ENCODE results near the gene JAZF1.

JAZF1 gene

DNA sequence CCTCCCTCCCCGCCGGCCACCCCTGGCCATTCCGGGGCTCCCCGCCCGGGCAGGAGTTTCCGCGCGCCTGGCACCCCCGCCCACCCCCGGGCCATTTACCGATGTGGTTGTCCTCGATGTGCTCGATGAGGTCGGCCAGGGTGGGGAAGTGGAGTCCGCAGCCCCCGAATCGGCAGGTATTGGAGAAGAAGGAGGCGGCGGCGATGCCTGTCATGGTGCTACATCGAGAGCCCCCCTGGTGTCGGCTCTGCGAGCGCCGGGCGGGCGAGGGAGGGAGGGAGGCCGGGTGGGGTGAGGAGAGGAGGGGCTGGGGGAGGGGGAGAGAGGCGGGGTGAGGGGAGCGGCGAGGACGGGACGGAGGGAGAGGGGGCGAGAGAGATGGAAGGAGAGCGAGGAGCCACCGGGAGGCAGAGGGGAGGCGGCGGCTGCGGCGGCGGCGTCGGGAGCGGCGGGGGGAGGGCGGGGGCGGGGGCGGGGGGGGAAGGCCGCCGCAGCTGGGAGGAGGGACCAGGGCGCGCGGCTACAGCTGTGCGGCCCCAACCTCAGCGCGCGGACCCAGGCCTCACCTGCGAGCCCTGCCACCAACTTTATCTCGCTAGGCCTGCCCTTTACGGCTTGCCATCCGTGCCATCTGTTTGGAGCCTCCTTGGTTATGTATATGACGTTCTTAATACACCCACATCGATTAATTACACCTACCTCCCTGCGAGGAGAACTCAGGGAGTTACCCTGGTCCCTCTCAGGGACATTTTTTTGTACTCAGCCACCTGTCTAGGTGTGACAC is at the start of gene JAZF1:
Gene JAZF1, minus strand, starts transcription at position 432 of the 784 bp plus-strand sequence.
- DNase-seq (ENCODE audit: low spot score) = peak; percentile 70

DNA sequence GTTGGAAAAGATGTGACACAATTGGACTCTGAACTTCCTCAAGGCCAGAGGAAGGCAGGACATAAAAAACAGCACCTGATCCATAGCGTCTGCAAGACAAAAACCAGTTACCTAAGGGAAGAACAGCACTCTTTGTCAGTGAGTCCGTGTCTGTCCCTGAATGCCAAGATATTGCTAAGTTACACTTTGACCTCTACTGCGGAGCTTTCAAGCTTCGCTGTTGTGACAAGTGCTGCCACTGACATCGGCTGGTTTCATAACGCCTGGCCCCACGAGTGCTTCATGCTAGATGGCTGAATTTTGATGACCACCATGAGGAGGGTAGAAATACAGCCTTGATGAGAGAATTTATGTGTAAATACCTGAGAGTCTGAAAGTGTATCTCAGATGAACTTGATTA is 49.7 kb upstream of the JAZF1 start:
- no peak for DNase-seq (ENCODE audit: low spot score)

DNA sequence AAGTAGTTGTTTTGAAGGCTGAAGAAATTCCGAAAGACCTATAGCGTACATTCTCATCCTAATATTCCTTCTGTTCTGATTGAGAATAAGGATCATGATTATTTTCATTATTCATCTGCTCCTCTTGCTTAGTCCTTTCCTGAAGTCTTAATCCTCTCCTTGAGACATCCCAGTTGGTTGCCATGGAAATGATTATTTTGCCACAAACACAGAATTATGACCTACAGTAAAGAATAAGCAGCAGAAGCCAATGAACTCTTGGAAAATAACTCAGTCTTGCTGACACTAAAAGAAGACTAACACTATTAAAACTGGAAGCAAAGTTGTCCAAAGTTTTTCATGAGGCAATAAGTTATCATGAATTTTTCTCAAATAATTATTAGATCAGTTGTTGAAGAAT is 47.8 kb upstream of the JAZF1 start:
- DNase-seq (ENCODE audit: low spot score) = no peak

DNA sequence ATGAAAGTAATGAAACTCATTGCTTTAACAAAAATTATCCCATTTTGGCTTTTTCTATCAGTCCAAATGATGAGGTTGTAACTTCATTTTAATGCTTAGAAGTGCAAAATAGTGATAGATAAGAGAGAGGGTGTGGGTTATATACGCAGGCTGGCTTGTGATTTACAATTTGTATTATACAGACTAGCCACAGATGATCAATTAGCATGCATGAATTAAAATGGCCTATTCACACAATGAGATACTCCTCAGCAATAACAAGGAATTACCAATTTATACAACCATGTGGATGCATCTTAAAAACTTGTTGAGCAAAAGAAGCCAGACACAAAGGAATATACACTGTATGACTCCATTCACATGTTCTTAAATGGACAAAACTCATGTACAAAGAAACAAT is 45.4 kb upstream of the JAZF1 start:
- DNase-seq (ENCODE audit: low spot score) = no peak

DNA sequence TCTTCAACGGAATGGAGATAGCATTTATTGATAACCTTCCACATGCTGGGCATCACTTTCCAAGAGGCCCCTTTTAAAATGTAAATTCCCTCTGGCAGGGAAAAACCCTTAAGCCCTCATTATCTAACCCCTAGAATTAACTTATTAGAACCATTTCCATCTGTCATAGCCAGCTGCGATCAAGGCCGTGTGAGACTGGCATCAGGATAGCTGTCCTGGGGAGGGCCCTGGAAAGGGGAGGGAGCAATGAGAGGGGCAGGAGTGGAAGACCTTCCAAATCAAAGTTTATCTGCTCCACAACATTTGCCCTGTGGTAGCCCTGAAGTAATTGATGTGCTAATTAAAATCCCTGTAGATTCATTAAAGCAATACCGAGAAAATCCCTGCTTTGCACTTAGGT is 45.0 kb upstream of the JAZF1 start:
- DNase-seq (ENCODE audit: low spot score) = no peak

DNA sequence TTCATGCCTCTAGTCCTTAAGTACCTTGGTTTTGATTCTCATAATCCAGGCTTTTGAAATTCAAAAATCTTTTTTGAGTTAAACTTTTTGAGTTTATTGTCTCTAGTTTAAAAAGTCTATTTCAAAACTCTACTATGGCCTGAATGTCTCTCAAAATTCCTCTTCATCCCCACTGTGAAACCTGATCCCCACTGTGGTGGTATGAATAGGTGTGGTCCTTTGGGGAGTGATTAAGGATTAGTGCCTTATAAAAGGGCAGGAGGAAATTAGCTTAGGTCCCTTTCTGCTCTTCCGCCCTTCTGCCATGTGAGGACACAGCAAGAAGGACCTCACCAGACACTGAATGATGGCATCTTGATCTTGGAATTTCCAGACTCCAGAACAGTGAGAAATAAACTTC is 44.1 kb upstream of the JAZF1 start:
- no peak for DNase-seq (ENCODE audit: low spot score)

DNA sequence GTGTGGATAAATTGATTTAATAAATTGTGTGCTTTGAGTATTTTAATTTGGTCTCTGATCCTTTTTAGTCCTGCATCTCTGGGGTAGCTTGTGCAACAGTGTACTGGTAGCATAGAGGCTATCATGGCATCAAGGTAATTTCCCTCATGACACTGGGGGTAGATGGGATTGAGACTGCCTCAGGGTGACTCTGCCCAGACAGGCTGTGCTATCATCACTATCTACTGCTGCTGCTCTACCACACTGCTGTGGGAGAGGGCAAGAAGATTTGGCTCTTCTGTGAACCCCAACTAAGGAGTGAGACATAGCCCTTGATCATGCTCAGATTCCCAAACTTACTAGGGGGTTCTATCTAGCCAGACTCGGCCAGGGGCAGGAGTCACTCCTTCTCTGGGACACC is 43.6 kb upstream of the JAZF1 start:
- DNase-seq (ENCODE audit: low spot score) = no peak

DNA sequence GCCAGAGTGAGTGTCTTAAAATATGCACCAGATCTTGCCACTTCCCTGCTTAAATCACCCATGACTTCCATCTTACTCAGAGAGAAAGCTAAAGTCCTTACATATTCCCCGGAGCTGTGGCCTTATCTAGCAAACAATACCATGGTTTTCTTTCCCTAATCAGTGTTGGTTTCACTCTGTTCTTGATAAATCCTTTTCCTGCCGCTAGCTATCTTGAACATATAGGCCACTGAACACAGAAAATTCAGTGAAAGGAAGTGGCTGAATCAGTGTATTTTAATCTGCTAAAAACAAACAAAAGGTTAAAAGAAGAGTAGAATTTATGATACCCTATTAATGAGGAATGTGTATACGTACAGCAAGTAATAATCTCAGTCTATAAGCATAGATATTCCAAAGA is 42.0 kb upstream of the JAZF1 start:
- no peak for DNase-seq (ENCODE audit: low spot score)

DNA sequence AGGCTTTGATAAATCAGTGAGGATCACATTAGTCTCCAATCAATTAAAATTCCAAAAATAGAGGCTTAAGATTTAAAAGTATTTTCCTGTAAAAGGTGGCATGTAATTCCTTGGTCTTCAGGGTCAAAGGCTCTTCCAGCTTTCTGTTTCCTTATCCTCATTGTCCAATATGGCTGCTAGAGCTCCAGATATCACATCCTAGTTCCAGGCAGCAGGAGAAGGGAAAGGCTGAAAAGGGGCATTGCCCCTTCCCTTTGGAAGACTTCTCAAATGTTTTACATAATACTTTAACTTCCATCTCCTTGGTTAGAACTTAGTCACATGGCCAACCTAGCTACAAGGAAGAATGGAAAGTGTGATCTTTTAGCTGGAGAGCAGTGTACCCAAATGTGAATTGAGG is 39.2 kb upstream of the JAZF1 start:
- DNase-seq (ENCODE audit: low spot score) = no peak

DNA sequence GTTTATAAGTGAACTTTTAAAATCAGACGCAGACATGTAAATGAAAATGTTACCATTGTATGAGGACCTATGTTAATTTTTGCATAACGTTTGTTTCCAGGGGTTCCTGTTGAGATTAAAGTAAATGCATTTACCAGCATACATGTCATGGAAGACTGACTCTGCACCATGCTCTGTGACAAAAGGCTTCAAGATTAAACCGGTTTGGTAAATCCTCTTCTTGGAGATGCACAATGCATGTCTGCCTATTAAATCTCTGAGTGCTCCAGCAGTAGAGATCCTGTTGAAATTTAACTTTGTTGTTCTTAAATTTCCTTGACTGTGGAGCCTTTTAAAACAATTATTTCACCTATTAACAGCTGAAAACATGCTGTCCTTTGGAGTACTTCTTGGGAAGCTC is 36.5 kb upstream of the JAZF1 start:
- DNase-seq (ENCODE audit: low spot score) = no peak

DNA sequence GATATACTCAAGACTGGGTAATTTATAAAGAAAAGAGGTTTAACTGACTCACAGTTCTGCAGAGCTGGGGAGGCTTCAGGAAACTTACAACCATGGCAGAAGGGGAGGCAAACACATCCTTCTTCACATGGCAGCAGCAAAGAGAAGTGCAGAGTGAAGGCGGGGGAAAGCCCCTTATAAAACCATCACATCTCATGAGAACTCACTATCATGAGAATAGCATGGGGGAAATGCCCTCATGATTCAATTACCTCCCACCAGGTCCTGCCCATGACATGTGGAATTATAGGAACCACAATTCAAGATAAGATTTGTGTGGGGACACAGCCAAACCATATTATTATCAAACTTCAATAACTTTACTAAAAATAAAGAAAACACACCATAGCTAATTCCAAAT is 30.4 kb upstream of the JAZF1 start:
- no peak for DNase-seq (ENCODE audit: low spot score)

DNA sequence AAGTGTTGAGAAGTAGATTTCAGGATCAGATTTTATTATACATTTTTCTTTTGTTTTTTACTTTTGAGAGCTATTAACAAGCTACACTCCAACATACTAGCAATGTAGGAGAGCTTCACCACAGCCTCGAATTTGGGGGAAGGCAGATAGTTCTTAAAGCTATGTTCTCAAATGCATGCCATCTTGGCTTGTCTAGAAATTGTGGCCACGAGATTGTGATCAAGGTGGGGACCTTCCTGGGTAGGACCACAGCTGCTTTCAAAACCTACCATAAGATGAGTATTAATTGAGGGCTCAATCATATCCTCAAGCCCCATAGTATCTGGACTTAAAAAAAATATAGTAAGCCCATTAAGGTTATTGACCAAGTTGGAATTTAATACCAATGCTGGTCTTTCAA is 27.9 kb upstream of the JAZF1 start:
- DNase-seq (ENCODE audit: low spot score) = no peak

DNA sequence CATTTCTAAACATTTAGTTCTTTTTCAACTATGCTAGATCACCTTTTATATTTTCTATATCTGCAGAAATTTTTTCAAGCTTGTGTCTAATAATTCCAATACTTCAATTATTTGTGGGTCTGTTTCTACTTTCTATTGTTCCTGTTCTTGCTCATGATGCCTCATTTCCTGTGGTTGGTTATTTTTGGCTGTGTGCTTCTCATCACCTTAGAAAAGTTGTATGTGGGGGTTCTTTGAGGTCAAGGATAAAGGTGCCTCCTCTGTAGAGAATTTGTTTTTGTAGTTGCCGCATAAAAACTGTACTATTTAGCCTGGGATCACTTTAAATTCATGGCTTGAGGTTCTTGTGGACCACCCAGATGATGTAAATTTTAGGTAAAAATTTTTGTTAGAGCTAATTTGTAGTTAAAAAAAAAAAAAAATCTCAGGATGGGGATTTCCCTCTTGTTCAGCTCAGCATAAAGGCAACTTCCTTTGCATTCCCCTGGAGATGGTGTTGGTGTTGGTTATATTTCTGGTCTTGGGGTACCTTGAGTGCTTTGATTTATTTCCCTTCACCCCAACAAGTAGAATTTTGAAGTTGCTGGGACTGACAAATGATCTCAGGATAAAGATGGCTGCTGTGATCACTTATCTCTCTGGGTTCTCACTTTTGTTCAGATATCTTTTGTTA is 27.0 kb upstream of the JAZF1 start:
- no peak for DNase-seq (ENCODE audit: low spot score)

DNA sequence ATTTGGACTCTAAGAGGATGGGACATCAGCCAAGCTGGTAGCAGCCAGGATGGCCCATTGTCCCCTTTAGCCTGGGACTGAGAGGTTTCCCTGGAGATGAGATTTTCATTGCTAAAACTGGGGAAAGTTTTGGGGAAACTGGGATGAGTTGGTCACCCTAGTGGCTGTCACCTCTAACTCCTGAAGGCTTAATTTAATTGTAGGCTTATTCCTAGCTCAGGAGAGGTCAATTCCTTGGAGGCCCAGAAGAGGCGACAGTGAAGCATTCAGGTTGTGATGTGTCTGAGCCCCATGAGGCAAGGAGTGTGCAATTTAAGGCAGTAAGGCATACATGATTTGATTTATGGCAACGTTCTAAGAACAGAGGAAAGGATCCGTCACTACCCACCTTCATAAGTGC is 24.9 kb upstream of the JAZF1 start:
- DNase-seq (ENCODE audit: low spot score) = no peak

DNA sequence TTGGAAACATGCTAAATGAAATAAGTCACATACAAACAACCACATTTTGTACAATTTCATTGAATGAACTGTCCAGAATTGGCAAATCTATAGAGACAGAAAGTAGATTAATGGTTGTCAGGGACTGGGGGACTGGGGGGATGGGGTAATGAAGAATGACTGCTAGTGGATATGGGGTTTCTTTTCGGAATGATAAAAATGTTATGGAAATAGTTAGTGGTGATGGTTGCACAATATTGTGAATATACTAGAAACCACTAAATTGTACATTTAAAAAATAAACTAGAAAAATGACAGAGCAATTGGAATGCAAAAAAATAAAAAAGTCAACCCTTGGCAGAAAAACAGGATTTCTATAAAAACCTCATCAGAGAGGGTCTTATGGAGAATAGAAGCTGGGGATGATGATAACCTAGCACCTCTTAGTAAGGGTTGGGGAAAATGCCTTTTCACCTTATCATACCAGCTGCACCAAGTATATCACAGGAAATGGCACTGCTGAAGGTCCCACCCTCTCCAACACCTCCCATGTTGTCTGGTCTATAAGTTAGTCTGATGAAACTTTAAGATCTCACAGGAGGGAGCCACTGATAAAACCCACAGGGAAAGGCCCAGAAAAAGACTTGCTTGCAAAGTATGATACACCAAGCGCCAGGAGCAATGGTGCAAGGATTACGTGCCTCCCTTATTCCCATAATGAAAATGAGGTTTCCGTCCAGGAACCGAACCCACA is 23.1 kb upstream of the JAZF1 start:
- DNase-seq (ENCODE audit: low spot score) = no peak

DNA sequence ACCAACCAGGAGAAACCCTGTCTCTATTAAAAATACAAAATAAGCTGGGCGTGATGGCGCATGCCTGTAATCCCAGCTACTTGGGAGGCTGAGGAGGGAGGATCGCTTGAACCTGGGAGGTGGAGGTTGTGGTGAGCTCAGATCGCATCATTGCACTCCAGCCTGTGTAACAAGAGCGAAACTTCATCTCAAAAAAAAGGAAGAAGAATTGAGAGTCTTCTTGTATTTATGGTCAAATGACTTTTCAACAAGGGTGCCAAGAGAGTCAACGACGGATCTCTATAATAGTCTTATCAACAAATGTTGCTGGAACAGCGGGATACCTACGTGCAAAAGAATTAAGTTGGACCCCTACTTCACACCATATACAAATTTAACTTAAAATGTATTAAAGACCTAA is 21.6 kb upstream of the JAZF1 start:
- no peak for DNase-seq (ENCODE audit: low spot score)

DNA sequence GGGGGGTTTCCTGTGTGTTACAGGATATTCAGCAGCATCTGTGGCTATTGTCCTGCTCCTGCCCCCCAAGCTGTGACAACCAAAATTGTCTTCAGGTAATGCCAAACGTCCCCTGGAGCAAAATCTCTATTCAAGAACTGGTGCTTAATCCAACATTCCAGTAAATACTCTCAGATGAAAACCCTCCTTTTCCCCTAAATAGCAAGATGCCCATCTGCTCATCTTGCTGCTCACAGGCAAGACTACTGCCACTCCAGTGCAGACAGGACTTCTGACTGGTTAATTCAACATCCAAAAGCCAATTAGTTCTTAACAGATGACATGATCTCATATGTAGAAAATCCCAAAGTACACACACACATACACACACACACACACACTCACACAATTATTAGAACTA is 20.5 kb upstream of the JAZF1 start:
- no peak for DNase-seq (ENCODE audit: low spot score)

DNA sequence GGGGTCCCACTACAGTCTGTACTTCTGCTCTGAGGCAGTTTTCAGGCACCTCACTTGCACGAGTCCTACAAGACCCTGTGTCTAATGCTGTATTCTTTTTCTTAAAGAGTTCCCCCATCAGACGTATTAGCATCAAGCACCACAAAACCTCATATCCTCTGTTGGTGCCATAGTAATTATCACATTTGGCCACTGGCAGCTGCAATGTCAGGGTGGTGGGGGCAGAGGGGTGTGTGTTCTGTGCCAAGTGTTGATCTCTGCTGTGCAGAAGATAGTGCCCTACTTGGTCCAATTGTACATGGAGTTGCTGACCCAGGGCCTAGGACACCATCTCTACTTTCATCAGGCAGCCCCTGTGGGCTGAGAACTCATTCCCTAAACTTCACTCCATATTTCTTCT is 20.0 kb upstream of the JAZF1 start:
- DNase-seq (ENCODE audit: low spot score) = no peak

DNA sequence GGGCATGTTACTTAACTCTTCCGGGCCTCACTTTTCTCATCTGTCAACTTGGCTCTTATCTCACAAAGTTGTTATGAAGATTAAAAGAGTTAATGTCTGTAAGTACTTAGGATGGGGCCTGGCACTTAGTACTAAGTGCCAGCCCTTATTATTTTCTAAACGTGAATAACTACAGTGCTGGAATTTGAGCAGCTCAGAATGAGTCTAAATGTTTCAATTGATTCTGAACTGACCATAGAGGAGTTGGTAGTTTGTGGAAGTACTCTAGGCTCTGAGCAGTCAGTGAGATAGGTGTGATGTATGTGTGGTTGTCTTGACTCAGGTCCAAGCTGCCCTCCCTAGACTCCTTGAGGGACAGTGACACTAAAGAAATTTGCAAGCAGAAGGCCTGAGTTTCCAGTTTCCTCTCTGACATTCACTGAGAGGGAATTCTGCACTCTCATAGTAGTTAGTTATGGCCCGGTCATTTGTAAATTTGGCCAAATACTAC is 18.5 kb upstream of the JAZF1 start:
- no peak for DNase-seq (ENCODE audit: low spot score)

DNA sequence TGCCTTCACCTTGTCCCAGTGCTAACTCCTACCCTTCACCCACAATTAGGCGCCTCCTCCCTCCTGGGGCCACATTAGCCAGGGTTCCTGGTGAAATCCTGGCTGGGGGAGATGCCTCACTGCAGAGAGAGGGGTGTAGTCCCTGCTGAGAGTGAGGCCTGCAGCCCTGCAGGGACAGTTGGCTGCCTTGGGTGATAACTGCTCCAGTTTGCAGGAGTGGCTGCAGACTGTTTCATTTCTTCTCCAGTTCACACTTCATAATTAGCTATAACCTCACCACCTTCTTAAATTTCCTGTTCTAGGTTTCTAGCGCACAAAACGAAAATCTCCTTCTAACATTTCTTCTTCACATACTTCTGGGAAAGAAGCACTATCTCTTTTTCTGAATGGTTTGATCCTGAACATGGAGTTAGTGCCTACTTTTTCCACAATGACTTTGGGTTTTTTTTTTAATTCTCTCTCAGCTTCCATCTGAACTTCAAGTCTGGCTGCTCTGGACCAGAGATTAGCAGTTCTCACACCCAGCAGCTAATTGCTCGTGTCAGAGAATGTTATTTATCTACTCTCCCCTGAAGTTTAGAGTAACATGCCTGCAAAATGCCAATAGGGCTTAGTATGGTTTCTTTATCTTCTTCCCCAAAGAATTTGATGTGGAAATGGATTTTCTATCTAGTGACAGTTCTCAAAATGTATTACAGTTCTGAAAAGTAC is 15.5 kb upstream of the JAZF1 start:
- DNase-seq (ENCODE audit: low spot score) = no peak

DNA sequence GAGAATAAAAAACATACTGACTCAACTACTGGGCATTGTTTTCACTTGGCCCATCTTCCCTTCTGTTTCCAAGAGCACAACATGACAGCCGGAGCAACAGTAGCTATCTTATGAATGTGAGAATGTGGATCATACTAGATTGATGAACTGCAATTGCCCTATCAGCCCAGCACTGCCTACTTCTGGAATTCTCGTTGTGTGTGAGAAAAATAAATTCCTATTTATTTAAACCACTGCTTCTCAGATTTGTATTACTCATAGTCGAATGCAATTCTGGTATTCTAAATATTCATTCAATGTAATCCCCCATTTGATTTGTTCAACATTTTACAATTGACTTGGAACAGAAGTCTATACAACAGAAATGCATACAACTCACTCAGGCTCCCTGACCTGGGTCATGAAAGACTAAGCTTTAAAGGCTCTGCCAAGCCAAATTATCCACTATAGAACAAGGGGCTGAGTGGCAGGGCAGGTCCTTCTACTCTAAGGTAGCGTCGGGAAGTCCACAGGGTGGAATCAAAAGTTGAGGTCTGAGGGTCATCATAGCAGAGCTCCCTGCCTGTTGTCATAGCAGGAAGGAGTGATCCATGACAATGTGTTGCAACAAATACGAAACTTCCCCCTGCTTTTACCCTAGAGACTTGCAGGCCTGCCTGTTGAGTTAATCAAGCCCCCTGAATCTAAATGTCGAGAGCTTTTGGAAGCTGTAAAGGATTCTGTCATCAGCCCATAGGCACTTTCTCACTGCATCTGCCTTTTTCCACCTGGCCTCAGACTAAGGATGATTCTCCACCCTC is 12.4 kb upstream of the JAZF1 start:
- no peak for DNase-seq (ENCODE audit: low spot score)

DNA sequence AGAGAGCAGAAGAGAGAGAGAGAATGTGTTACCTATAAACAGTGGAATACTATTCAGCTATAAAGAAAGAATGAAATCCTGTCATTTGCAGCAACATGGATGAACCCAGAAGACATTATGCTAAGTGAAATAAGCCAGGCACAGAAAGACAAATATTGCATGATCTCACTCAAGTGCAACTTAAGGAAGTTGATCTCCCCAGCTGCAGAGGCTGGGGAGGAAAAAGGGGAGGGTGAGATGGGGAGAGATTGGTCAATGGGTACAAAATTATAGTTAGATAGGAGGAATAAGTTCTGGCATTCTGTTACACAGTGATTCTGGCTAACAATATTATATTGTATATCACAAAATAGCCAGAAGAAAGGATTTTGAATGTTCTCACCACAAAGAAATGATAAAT is 11.2 kb upstream of the JAZF1 start:
- no peak for DNase-seq (ENCODE audit: low spot score)

Measured in AG08396 (cell line).